HEK293 (cell line): ENCODE results near the gene KIF23.
A peak's percentile ranks its signal among the peaks of the same experiment; 100 is the strongest.

Source experiments
- HOXC10 ChIP-seq: sonication (generic); formaldehyde crosslinking; IDR thresholded peaks from 2 replicates; pipeline ENCODE4 v1.8.1; 2023; ENCODE audit warnings: mild to moderate bottlenecking, missing genetic modification reagents
- KLF10 ChIP-seq: fragments of 450-650 bp; IDR thresholded peaks from 2 replicates; pipeline ENCODE4 v1.5.1; 2018; ENCODE audit warnings: missing biosample characterization, mild to moderate bottlenecking, missing genetic modification characterization
- MYNN ChIP-seq: fragments of 450-650 bp; formaldehyde crosslinking; IDR thresholded peaks from 2 replicates; pipeline ENCODE4 v1.5.1; 2016; ENCODE audit warnings: missing biosample characterization, missing genetic modification characterization, borderline replicate concordance
- MZF1 ChIP-seq: fragments of 450-650 bp; formaldehyde crosslinking; IDR thresholded peaks from 2 replicates; pipeline ENCODE4 v1.5.1; 2017; ENCODE audit warnings: missing biosample characterization, missing genetic modification characterization, borderline replicate concordance
- SCRT1 ChIP-seq: fragments of 450-650 bp; formaldehyde crosslinking; IDR thresholded peaks from 2 replicates; pipeline ENCODE4 v1.5.1; 2016; ENCODE audit warnings: missing biosample characterization, missing genetic modification characterization, borderline replicate concordance
- SP3 ChIP-seq: fragments of 450-650 bp; formaldehyde crosslinking; IDR thresholded peaks from 2 replicates; pipeline ENCODE4 v1.5.1; 2016; ENCODE audit warnings: missing biosample characterization, missing genetic modification characterization
- YY1 ChIP-seq: fragments of 450-650 bp; formaldehyde crosslinking; IDR thresholded peaks from 2 replicates; pipeline ENCODE4 v1.5.1; 2018; ENCODE audit warnings: missing biosample characterization, missing genetic modification characterization
- ZIC2 ChIP-seq: fragments of 450-650 bp; formaldehyde crosslinking; IDR thresholded peaks from 2 replicates; pipeline ENCODE4 v1.5.1; 2016; ENCODE audit warnings: missing biosample characterization, missing genetic modification characterization
- ZNF132 ChIP-seq: fragments of 450-650 bp; formaldehyde crosslinking; IDR thresholded peaks from 2 replicates; pipeline ENCODE4 v1.5.1; 2017; ENCODE audit warnings: missing biosample characterization, missing genetic modification characterization, borderline replicate concordance
- ZNF140 ChIP-seq: fragments of 450-650 bp; formaldehyde crosslinking; IDR thresholded peaks from 2 replicates; pipeline ENCODE4 v1.5.1; 2016; ENCODE audit warnings: missing biosample characterization, missing genetic modification characterization
- ZNF174 ChIP-seq: fragments of 450-650 bp; formaldehyde crosslinking; IDR thresholded peaks from 2 replicates; pipeline ENCODE4 v1.5.0; 2017; ENCODE audit warnings: missing biosample characterization, mild to moderate bottlenecking, missing genetic modification characterization
- ZNF184 ChIP-seq: fragments of 450-650 bp; IDR thresholded peaks from 2 replicates; pipeline ENCODE4 v1.5.1; 2018; ENCODE audit warnings: missing biosample characterization, mild to moderate bottlenecking, missing genetic modification characterization
- ZNF266 ChIP-seq: fragments of 450-650 bp; formaldehyde crosslinking; IDR thresholded peaks from 2 replicates; pipeline ENCODE4 v1.5.1; 2016; ENCODE audit warnings: missing biosample characterization, missing genetic modification characterization, low read depth
- ZNF311 ChIP-seq: fragments of 450-650 bp; formaldehyde crosslinking; IDR thresholded peaks from 2 replicates; pipeline ENCODE4 v1.5.1; 2017; ENCODE audit warnings: missing biosample characterization, missing genetic modification characterization, borderline replicate concordance
- ZNF350 ChIP-seq: fragments of 450-650 bp; formaldehyde crosslinking; IDR thresholded peaks from 2 replicates; pipeline ENCODE4 v1.5.0; 2017; ENCODE audit warnings: missing biosample characterization, mild to moderate bottlenecking, missing genetic modification characterization
- ZNF514 ChIP-seq: fragments of 450-650 bp; formaldehyde crosslinking; IDR thresholded peaks from 2 replicates; pipeline ENCODE4 v1.5.1; 2016; ENCODE audit warnings: missing biosample characterization, missing genetic modification characterization
- ZNF530 ChIP-seq: fragments of 450-650 bp; formaldehyde crosslinking; IDR thresholded peaks from 2 replicates; pipeline ENCODE4 v1.5.1; 2016; ENCODE audit warnings: low read depth, missing biosample characterization, missing genetic modification characterization
- ZNF548 ChIP-seq: fragments of 450-650 bp; formaldehyde crosslinking; IDR thresholded peaks from 2 replicates; pipeline ENCODE4 v1.5.1; 2016; ENCODE audit warnings: missing biosample characterization, missing genetic modification characterization
- ZNF561 ChIP-seq: fragments of 450-650 bp; IDR thresholded peaks from 2 replicates; pipeline ENCODE4 v1.5.1; 2018; ENCODE audit warnings: missing biosample characterization, missing genetic modification characterization, borderline replicate concordance
- ZNF670 ChIP-seq: fragments of 450-650 bp; formaldehyde crosslinking; IDR thresholded peaks from 2 replicates; pipeline ENCODE4 v1.5.1; 2016; ENCODE audit warnings: missing biosample characterization, missing genetic modification characterization, low read depth
- ZNF707 ChIP-seq: fragments of 450-650 bp; formaldehyde crosslinking; IDR thresholded peaks from 2 replicates; pipeline ENCODE4 v1.5.1; 2016; ENCODE audit warnings: missing biosample characterization, missing genetic modification characterization
- ZNF776 ChIP-seq: fragments of 450-650 bp; formaldehyde crosslinking; IDR thresholded peaks from 2 replicates; pipeline ENCODE4 v1.5.0; 2017; ENCODE audit warnings: missing biosample characterization, missing genetic modification characterization, borderline replicate concordance
- ZNF785 ChIP-seq: fragments of 450-650 bp; formaldehyde crosslinking; IDR thresholded peaks from 2 replicates; pipeline ENCODE4 v1.5.1; 2016; ENCODE audit warnings: missing biosample characterization, missing genetic modification characterization
- TF ChIP-seq, protein P1 (sequence below): fragments of 450-650 bp; formaldehyde crosslinking; IDR thresholded peaks from 2 replicates; pipeline ENCODE4 v1.5.1; 2017; ENCODE audit warnings: missing biosample characterization, missing genetic modification characterization
- TF ChIP-seq, protein P2 (sequence below): fragments of 450-650 bp; formaldehyde crosslinking; IDR thresholded peaks from 2 replicates; pipeline ENCODE4 v1.5.1; 2017; ENCODE audit warnings: missing biosample characterization, missing genetic modification characterization
- TF ChIP-seq, protein P3 (sequence below): fragments of 450-650 bp; formaldehyde crosslinking; IDR thresholded peaks from 2 replicates; pipeline ENCODE4 v1.5.1; 2016; ENCODE audit warnings: missing biosample characterization, missing genetic modification characterization, borderline replicate concordance
- TF ChIP-seq, protein P4 (sequence below): fragments of 450-650 bp; formaldehyde crosslinking; IDR thresholded peaks from 2 replicates; pipeline ENCODE4 v1.5.1; 2017; ENCODE audit warnings: missing biosample characterization, missing genetic modification characterization
- TF ChIP-seq, protein P5 (sequence below): sonication (generic); formaldehyde crosslinking; IDR thresholded peaks from 2 replicates; pipeline ENCODE4 v1.8.1; 2022; ENCODE audit warnings: mild to moderate bottlenecking, moderate library complexity, missing genetic modification reagents

The KIF23 gene

DNA sequence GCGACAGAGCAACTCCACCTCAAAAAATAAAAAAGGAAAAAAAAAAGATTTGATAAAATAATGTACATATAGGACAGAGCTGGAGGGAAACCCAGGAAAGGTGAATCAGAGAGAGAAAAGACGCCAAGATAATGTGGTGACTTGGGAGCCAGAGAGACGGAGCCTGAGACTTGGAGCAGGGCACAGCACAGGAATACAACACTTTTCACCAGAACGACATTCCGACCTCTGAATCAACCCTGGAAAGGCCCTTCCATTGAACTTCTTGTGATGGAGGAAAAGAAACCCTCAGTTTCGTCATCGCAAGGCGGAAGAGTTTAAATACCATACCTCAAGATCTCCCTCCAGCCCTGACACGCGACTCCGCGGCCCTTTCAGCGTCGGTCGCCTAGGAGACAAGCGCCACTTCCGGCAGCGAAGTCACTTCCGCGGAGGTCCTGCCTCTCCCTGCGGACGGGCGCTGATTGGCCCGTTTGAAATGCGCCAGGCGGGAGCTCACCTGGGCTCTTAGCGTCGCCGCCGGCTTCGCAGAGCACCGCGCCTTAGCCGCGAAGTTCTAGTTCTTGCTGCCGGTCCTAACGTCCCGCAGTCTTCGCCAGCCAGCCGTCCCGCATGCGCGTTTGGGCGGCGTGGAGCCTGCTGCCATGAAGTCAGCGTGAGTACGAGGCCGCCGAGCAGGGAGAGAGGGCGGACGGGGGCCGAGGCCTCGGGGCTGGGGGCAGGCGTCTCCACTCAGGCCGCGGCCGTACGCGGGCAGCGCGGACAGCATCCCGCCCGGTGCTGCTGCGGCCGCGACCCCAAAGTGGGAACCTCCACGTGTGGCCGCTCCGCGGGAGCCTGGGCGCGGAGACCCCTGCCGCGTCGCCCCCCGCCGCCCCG, at the start of gene KIF23 (continued):
- TF ChIP-seq, protein P1, sequence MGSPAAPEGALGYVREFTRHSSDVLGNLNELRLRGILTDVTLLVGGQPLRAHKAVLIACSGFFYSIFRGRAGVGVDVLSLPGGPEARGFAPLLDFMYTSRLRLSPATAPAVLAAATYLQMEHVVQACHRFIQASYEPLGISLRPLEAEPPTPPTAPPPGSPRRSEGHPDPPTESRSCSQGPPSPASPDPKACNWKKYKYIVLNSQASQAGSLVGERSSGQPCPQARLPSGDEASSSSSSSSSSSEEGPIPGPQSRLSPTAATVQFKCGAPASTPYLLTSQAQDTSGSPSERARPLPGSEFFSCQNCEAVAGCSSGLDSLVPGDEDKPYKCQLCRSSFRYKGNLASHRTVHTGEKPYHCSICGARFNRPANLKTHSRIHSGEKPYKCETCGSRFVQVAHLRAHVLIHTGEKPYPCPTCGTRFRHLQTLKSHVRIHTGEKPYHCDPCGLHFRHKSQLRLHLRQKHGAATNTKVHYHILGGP (tag by site-specific recombination), result no peak
- TF ChIP-seq ZNF140 (tag by site-specific recombination) (no peak), ZNF530 (tag by site-specific recombination) (no peak), MYNN (tag by site-specific recombination) (peak; percentile 46; the same call in 1 of the 2 replicates), ZNF350 (tag by site-specific recombination) (no peak), HOXC10 (CRISPR knock-in tag) (no peak; the same call in 1 of the 2 replicates), ZNF561 (tag by site-specific recombination) (peak; percentile 64), ZNF707 (no peak), ZNF184 (tag by site-specific recombination) (no peak), ZNF174 (tag by site-specific recombination) (no peak), MZF1 (tag by site-specific recombination) (no peak), SCRT1 (no peak), ZNF311 (no peak), ZNF776 (tag by site-specific recombination) (no peak), KLF10 (tag by site-specific recombination) (peak; percentile 86), ZNF132 (tag by site-specific recombination) (no peak), ZNF514 (tag by site-specific recombination) (no peak), ZNF266 (tag by site-specific recombination) (no peak; the same call in 1 of the 2 replicates), ZNF670 (tag by site-specific recombination) (no peak), SP3 (tag by site-specific recombination) (peak; percentile 71; the same call in 1 of the 2 replicates), ZIC2 (peak; percentile 72; the same call in 1 of the 2 replicates), ZNF548 (tag by site-specific recombination) (no peak), YY1 (peak; percentile 44), ZNF785 (tag by site-specific recombination) (no peak; the same call in 1 of the 2 replicates)
- TF ChIP-seq, protein P2, sequence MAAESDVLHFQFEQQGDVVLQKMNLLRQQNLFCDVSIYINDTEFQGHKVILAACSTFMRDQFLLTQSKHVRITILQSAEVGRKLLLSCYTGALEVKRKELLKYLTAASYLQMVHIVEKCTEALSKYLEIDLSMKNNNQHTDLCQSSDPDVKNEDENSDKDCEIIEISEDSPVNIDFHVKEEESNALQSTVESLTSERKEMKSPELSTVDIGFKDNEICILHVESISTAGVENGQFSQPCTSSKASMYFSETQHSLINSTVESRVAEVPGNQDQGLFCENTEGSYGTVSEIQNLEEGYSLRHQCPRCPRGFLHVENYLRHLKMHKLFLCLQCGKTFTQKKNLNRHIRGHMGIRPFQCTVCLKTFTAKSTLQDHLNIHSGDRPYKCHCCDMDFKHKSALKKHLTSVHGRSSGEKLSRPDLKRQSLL (tag by site-specific recombination), result no peak
- TF ChIP-seq, protein P3, sequence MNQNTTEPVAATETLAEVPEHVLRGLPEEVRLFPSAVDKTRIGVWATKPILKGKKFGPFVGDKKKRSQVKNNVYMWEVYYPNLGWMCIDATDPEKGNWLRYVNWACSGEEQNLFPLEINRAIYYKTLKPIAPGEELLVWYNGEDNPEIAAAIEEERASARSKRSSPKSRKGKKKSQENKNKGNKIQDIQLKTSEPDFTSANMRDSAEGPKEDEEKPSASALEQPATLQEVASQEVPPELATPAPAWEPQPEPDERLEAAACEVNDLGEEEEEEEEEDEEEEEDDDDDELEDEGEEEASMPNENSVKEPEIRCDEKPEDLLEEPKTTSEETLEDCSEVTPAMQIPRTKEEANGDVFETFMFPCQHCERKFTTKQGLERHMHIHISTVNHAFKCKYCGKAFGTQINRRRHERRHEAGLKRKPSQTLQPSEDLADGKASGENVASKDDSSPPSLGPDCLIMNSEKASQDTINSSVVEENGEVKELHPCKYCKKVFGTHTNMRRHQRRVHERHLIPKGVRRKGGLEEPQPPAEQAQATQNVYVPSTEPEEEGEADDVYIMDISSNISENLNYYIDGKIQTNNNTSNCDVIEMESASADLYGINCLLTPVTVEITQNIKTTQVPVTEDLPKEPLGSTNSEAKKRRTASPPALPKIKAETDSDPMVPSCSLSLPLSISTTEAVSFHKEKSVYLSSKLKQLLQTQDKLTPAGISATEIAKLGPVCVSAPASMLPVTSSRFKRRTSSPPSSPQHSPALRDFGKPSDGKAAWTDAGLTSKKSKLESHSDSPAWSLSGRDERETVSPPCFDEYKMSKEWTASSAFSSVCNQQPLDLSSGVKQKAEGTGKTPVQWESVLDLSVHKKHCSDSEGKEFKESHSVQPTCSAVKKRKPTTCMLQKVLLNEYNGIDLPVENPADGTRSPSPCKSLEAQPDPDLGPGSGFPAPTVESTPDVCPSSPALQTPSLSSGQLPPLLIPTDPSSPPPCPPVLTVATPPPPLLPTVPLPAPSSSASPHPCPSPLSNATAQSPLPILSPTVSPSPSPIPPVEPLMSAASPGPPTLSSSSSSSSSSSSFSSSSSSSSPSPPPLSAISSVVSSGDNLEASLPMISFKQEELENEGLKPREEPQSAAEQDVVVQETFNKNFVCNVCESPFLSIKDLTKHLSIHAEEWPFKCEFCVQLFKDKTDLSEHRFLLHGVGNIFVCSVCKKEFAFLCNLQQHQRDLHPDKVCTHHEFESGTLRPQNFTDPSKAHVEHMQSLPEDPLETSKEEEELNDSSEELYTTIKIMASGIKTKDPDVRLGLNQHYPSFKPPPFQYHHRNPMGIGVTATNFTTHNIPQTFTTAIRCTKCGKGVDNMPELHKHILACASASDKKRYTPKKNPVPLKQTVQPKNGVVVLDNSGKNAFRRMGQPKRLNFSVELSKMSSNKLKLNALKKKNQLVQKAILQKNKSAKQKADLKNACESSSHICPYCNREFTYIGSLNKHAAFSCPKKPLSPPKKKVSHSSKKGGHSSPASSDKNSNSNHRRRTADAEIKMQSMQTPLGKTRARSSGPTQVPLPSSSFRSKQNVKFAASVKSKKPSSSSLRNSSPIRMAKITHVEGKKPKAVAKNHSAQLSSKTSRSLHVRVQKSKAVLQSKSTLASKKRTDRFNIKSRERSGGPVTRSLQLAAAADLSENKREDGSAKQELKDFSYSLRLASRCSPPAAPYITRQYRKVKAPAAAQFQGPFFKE (tag by site-specific recombination), result no peak
- TF ChIP-seq, protein P4, sequence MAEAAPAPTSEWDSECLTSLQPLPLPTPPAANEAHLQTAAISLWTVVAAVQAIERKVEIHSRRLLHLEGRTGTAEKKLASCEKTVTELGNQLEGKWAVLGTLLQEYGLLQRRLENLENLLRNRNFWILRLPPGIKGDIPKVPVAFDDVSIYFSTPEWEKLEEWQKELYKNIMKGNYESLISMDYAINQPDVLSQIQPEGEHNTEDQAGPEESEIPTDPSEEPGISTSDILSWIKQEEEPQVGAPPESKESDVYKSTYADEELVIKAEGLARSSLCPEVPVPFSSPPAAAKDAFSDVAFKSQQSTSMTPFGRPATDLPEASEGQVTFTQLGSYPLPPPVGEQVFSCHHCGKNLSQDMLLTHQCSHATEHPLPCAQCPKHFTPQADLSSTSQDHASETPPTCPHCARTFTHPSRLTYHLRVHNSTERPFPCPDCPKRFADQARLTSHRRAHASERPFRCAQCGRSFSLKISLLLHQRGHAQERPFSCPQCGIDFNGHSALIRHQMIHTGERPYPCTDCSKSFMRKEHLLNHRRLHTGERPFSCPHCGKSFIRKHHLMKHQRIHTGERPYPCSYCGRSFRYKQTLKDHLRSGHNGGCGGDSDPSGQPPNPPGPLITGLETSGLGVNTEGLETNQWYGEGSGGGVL (tag by site-specific recombination), result peak; percentile 57; the same call in 1 of the 2 replicates
- TF ChIP-seq, protein P5, sequence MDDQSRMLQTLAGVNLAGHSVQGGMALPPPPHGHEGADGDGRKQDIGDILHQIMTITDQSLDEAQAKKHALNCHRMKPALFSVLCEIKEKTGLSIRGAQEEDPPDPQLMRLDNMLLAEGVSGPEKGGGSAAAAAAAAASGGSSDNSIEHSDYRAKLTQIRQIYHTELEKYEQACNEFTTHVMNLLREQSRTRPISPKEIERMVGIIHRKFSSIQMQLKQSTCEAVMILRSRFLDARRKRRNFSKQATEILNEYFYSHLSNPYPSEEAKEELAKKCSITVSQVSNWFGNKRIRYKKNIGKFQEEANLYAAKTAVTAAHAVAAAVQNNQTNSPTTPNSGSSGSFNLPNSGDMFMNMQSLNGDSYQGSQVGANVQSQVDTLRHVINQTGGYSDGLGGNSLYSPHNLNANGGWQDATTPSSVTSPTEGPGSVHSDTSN (CRISPR knock-in tag), result peak; percentile 95
